HG03558 (cell line): Measurements from ENCODE around the gene OR52E4.

Source experiments
- ATAC-seq: cut with Tn5 transposase; IDR thresholded peaks from one replicate; pipeline ENCODE4 v1.9.1; 2021; ENCODE audit warnings: moderate number of reproducible peaks; ENCODE audit not compliant: unreplicated experiment; ENCODE audit errors: extremely low read depth

The OR52E4 gene

DNA sequence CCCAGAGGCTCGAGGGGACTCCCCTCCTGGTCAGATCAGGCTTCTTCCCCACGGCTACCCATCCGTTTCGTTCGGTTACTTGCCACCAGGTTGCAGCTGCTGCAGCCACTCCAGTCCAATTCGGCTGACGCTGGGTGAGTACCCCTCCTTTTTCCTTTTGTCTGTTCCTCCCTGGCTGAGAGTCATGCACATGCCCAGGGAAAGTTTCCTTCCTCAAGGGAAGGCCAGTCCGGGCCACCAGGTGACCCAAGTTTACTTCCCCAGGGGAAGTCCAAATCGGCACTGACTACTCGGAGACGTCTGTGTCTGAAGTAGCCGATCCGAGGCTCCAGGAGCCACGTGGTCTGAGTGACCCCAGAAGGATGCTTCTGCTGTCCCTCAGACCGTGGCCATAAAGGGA lies 48.4 kb downstream of the OR52E4 start:
- ATAC-seq = no peak

DNA sequence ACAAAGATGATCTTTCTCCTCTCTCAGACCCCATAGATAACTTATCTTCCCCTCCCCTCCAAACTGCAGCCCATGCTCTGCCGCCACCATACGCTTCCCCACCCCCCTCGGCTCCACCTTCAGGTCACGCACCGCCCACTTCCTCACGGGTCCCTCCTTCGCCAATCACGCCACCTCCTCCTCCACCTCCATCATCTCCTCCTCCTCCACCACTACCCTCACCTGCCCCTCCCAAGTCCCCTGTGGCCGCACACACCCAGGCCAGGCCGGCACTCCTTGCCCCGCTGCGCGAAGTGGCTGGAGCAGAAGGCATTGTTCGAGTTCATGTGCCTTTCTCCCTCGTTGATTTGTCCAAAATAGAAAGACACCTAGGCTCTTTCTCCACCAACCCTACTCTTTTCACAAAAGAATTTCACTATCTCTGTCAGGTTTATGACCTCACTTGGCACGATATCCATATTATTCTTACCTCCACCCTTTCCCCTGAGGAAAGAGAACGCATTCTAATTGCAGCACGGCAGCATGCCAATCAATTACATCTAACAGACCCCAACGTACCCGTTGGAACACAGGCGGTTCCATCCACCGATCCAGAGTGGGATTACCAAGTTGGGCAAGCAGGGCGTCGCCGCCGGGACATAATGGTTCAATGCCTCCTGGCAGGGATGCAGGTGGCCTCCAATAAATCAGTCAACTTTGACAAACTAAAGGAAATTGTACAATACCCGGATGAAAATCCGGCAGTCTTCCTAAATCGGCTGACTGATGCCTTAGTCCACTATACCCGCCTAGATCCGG lies 49.3 kb downstream of the OR52E4 start:
- no peak for ATAC-seq

DNA sequence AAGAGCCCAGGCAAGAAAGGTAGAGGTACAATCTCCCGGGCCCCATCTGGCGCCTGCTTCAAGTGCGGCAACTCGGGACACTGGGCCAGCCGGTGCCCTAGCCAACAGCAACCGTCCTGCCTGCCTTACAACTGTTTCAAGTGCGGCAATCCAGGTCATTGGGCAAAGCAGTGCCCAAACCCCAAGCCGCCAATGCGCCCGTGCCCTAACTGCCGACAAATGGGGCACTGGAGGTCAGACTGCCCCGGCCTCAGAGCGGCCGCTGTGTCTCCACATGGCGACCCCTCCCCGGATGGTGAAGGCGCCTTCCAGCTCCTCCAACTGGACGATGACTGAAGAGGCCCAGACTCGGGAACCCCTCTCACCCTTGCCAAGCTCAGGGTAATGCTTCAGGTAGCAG lies 50.2 kb downstream of the OR52E4 start:
- no peak for ATAC-seq

DNA sequence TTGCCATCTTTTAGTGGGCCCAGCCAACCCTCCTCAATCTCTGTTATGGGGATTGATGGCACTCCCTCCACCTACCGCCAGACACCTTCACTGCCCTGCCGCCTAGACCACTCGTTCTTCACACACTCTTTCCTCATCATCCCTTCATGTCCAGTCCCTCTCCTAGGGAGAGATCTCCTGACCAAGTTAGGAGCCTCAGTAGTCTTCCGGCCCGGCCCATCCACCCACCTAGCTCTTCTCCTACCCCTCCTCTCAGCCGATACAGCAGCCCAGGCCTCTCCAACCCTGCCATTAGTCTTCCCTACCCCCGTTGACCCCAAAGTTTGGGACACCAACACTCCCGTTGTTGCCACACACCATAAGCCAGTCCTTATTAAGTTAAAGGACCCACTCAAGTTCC lies 50.6 kb downstream of the OR52E4 start:
- ATAC-seq = no peak

DNA sequence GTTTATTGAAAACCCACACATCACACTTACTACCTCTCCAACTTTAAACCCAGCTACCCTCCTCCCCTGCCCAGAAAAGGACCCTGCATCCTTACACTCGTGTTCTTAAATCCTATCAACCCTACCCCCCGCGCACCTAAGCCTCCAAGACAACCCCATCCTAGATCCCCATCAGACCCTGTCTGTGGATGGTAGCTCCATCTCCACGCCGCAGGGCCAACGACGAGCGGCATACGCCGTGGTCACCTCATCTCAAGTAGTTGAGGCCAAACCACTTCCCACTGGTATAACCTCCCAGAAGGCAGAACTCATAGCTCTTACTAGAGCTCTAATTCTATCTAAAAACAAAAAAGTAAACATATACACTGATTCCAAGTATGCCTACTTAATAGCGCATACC lies 52.2 kb downstream of the OR52E4 start:
- ATAC-seq = no peak

DNA sequence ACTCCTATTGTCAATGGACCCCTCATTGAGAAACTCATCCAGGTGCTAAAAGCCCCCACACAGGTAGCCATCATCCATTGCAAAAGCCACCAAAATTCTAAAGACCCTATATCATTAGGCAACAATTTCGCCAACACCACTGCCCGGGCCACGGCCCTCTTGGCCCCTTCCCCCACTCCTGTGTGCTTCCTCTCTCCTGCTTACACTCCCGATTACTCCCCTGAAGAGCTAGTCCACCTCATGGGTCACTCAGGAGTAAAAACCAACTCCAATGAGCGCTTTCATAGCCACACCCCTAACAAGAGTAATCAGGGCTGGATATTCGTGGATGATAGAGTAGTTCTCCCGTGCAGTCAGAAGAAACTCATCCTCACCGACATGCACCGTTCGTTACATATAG lies 52.7 kb downstream of the OR52E4 start:
- ATAC-seq = no peak
